K562 (cell line): ENCODE data around the gene SLC26A8. TPM values are rescaled to one million over a fixed set of nuclear protein-coding genes. Genes with fewer than 3 reads are reported as not detected.

ENCODE experiments used
- ARID4B ChIP-seq: sonication (generic); formaldehyde crosslinking; IDR thresholded peaks from 2 replicates; pipeline ENCODE4 v1.8.0; 2022; ENCODE audit warnings: mild to moderate bottlenecking, missing genetic modification reagents
- GATA2 ChIP-seq: sonication (generic); formaldehyde crosslinking; IDR thresholded peaks from 2 replicates; pipeline ENCODE4 v1.4.0; 2020; ENCODE audit warnings: mild to moderate bottlenecking, missing genetic modification reagents
- MBD1 ChIP-seq: fragments of 250-450 bp; sonication (Bioruptor Pico); IDR thresholded peaks from 2 replicates; pipeline ENCODE4 v1.8.0; 2022; ENCODE audit warnings: inconsistent platforms
- MLLT1 ChIP-seq, 2 experiments: fragments of 450-650 bp; IDR thresholded peaks; 2 replicates each; pipeline ENCODE4 v1.6.1; 2016
- PTRF ChIP-seq: fragments of 450-650 bp; IDR thresholded peaks from 2 replicates; pipeline ENCODE4 v1.6.1; 2016; ENCODE audit warnings: mild to moderate bottlenecking, missing genetic modification characterization, missing compliant biosample characterization
- RAD21 ChIP-seq, 2 experiments: fragments of 250-450 bp in 1 of 2; fragments of 450-650 bp in 1 of 2; sonication (Bioruptor Pico) in 1 of 2; formaldehyde crosslinking in 1 of 2; IDR thresholded peaks in 1 of 2; conservative IDR thresholded peaks in 1 of 2; 2 replicates each; pipeline versions ENCODE4 v1.4.0 to v1.8.0; 2020 to 2022; ENCODE audit warnings: mild to moderate bottlenecking in 2 of 2, moderate library complexity in 1 of 2
- RFX7 ChIP-seq: fragments of 250-450 bp; sonication (Bioruptor Pico); IDR thresholded peaks from 2 replicates; pipeline ENCODE4 v1.5.1; 2021; ENCODE audit warnings: mild to moderate bottlenecking
- TAF1 ChIP-seq: IDR thresholded peaks from 2 replicates; pipeline ENCODE4 v1.6.1; 2011; ENCODE audit warnings: mild to moderate bottlenecking, low read length, moderate library complexity; ENCODE audit not compliant: insufficient read depth, control insufficient read depth, severe bottlenecking; ENCODE audit errors: extremely low read depth
- TFAP4 ChIP-seq: sonication (generic); formaldehyde crosslinking; IDR thresholded peaks from 2 replicates; pipeline ENCODE4 v1.8.0; 2022; ENCODE audit warnings: missing genetic modification reagents, mild to moderate bottlenecking, moderate library complexity, borderline replicate concordance
- VEZF1 ChIP-seq: fragments of 200-800 bp; sonication (Bioruptor generic); IDR thresholded peaks from 2 replicates; pipeline ENCODE4 v1.6.1; 2017; ENCODE audit warnings: missing genetic modification characterization, missing compliant biosample characterization
- ZC3H8 ChIP-seq: fragments of 450-650 bp; IDR thresholded peaks from 2 replicates; pipeline ENCODE4 v1.6.1; 2017
- ZFPM2 ChIP-seq: fragments of 250-450 bp; sonication (Bioruptor Pico); IDR thresholded peaks from 2 replicates; pipeline ENCODE4 v1.5.1; 2022; ENCODE audit warnings: mild to moderate bottlenecking
- polyA plus RNA-seq, 8 experiments: library from polyadenylated mRNA; depleted of rRNA in 4 of 8; stranded (reverse) in 5 of 8; unstranded in 3 of 8; fragments of >200 nt; fragmentation: Nextera tagmentation in 2 of 8; fragmentation: Illumina TruSeq in 1 of 8; extraction: Ambion mirVana in 2 of 8; extraction: Trizol in 1 of 8; gene quantifications; 2 replicates each; pipeline versions ENCODE4 v1.2.1 to v1.2.3, GENCODE V29; 2011 to 2014; ENCODE audit warnings: inconsistent platforms in 1 of 8, missing spikeins in 1 of 8
- total RNA-seq, 7 experiments: library from RNA; depleted of rRNA in 6 of 7; stranded (reverse); fragments of >200 nt in 6 of 7; fragmentation: Illumina TruSeq in 2 of 7; extraction: Trizol in 2 of 7; gene quantifications; 2 replicates each; pipeline versions ENCODE4 v1.2.1 to v1.2.3, GENCODE V29; 2011 to 2021; ENCODE audit warnings: low replicate concordance in 1 of 7

SLC26A8 gene
- total and polyA plus RNA-seq, 9 of the 15 experiments (the other 6 are each of a cell fraction or from before 2014, with no cell fraction given): not detected

GRCh38 chr6:36025260-36025931 is 955 bp upstream of the SLC26A8 start (continued):
- TF ChIP-seq ARID4B (CRISPR knock-in tag): no peak
- TF ChIP-seq MLLT1 (IDR thresholded peaks at IDR 0.05): peak; percentile 62 to 70; a peak in 2 of 4 replicates
- TF ChIP-seq TAF1: no peak
- TF ChIP-seq VEZF1 (CRISPR knock-in tag): peak; percentile 57
- TF ChIP-seq RFX7 (CRISPR knock-in tag): no peak
- 0 out of 4 replicates have a peak, but pooled peaks of 1 of the 2 experiments have one; percentile 14 for TF ChIP-seq RAD21 (CRISPR knock-in tag; conservative IDR thresholded peaks at IDR 0.05 in 1 of 2, IDR thresholded peaks at IDR 0.05 in 1 of 2)
- no peak for TF ChIP-seq ZC3H8
- no peak for TF ChIP-seq PTRF (tag)
- TF ChIP-seq TFAP4 (CRISPR knock-in tag): no peak
- TF ChIP-seq GATA2 (CRISPR knock-in tag): peak; percentile 44
- TF ChIP-seq ZFPM2 (CRISPR knock-in tag): no peak
- no peak for TF ChIP-seq MBD1 (CRISPR knock-in tag)
